IMR-90 (cell line): ENCODE results near the gene DOCK1. TPM values are rescaled to one million over a fixed set of nuclear protein-coding genes. Genes with fewer than 3 reads are reported as not detected.

ENCODE experiments used
- ATAC-seq: fragments of 200-7000 bp; cut with Tn5 transposase; 2 replicates; pipeline ENCODE4 v1.9.1; 2020; ENCODE audit warnings: low read depth, mild to moderate bottlenecking, moderate library complexity
- BruUV-seq: library from RNA; stranded (reverse); fragments of 400-500 nt; replicated peaks from 2 replicates; lab custom pipeline; 2021; lab: Mats Ljungman, UMichigan
- CTCF ChIA-PET: fragments of 300-600 bp; formaldehyde crosslinking; extraction: SDS; loops from one replicate; lab custom pipeline; 2021; ENCODE audit warnings: antibody characterized with exemption; lab: Yijun Ruan, JAX
- POLR2A ChIA-PET: fragments of 300-600 bp; sonication (Branson Sonifier 250); formaldehyde crosslinking; loops from one replicate; lab custom pipeline; 2022; ENCODE audit warnings: antibody characterized with exemption; ENCODE audit not compliant: unreplicated experiment; lab: Charles Lee
- DNase-seq: peaks from one replicate; pipeline ENCODE4 v3.0.0; 2013
- H2AFZ ChIP-seq: replicated peaks from 2 replicates; pipeline ENCODE3; 2013; ENCODE audit warnings: low read length, mild to moderate bottlenecking; ENCODE audit not compliant: poor library complexity
- H2AK5ac ChIP-seq: 2 replicates; pipeline ENCODE4 v1.6.1; 2013; ENCODE audit warnings: low read depth, low read length, inconsistent platforms
- H2AK9ac ChIP-seq: replicated peaks from 2 replicates; pipeline ENCODE3; 2013; ENCODE audit warnings: mild to moderate bottlenecking, low read depth, low read length, moderate library complexity; ENCODE audit not compliant: poor library complexity
- H2BK120ac ChIP-seq: 2 replicates; pipeline ENCODE4 v1.6.1; 2013; ENCODE audit warnings: low read depth, low read length, inconsistent platforms
- H2BK15ac ChIP-seq: 3 replicates; pipeline ENCODE4 v1.6.1; 2013; ENCODE audit warnings: low read depth, low read length, inconsistent platforms
- H2BK20ac ChIP-seq: 2 replicates; pipeline ENCODE4 v1.6.1; 2013; ENCODE audit warnings: low read depth, mild to moderate bottlenecking, inconsistent platforms, low read length, moderate library complexity
- H2BK5ac ChIP-seq: 2 replicates; pipeline ENCODE4 v1.6.1; 2013; ENCODE audit warnings: mild to moderate bottlenecking, low read depth, low read length, inconsistent platforms; ENCODE audit not compliant: poor library complexity, severe bottlenecking
- H3K14ac ChIP-seq: replicated peaks from 2 replicates; pipeline ENCODE4 v1.6.1; 2013; ENCODE audit warnings: low read depth, low read length, inconsistent platforms
- H3K18ac ChIP-seq: 2 replicates; pipeline ENCODE4 v1.6.1; 2013; ENCODE audit warnings: low read depth, low read length, control low read depth
- H3K23ac ChIP-seq: 2 replicates; pipeline ENCODE4 v1.6.1; 2013; ENCODE audit warnings: low read depth, low read length, inconsistent platforms
- H3K27ac ChIP-seq: 2 replicates; pipeline ENCODE4 v1.5.1; 2013; ENCODE audit warnings: mild to moderate bottlenecking, control low read depth, low read length; ENCODE audit not compliant: insufficient read depth
- H3K27me3 ChIP-seq: 2 replicates; pipeline ENCODE4 v1.6.1; 2013; ENCODE audit warnings: low read length; ENCODE audit not compliant: control insufficient read depth, insufficient read depth
- H3K36me3 ChIP-seq: 2 replicates; pipeline ENCODE4 v1.6.1; 2013; ENCODE audit warnings: low read length, mixed read lengths; ENCODE audit not compliant: control insufficient read depth, insufficient read depth
- H3K4ac ChIP-seq: 2 replicates; pipeline ENCODE4 v1.6.1; 2013; ENCODE audit warnings: low read depth, low read length, inconsistent platforms
- H3K4me1 ChIP-seq: 2 replicates; pipeline ENCODE4 v1.6.1; 2013; ENCODE audit warnings: low read length, mixed read lengths; ENCODE audit not compliant: control insufficient read depth, insufficient read depth
- H3K4me2 ChIP-seq: 2 replicates; pipeline ENCODE4 v1.6.1; 2013; ENCODE audit warnings: low read depth, mild to moderate bottlenecking, control low read depth, low read length, moderate library complexity
- H3K4me3 ChIP-seq: 2 replicates; pipeline ENCODE4 v1.5.1; 2013; ENCODE audit warnings: low read depth, mild to moderate bottlenecking, control low read depth, low read length, moderate library complexity; ENCODE audit not compliant: insufficient read depth
- H3K56ac ChIP-seq: 2 replicates; pipeline ENCODE4 v1.6.1; 2013; ENCODE audit warnings: low read length, inconsistent platforms; ENCODE audit not compliant: insufficient read depth; ENCODE audit errors: extremely low read depth
- H3K79me1 ChIP-seq, 2 experiments: 2 replicates each; pipeline ENCODE4 v1.6.1; 2013; ENCODE audit warnings: low read length in 2 of 2, inconsistent platforms in 1 of 2, low read depth in 1 of 2
- H3K9ac ChIP-seq: 2 replicates; pipeline ENCODE4 v1.6.1; 2013; ENCODE audit warnings: low read depth, low read length, control low read depth
- H3K9me1 ChIP-seq: 2 replicates; pipeline ENCODE4 v1.6.1; 2013; ENCODE audit warnings: low read length, inconsistent platforms; ENCODE audit not compliant: insufficient read depth
- H3K9me3 ChIP-seq: 2 replicates; pipeline ENCODE4 v1.6.1; 2013; ENCODE audit warnings: low read length; ENCODE audit not compliant: control insufficient read depth, insufficient read depth
- H4K20me1 ChIP-seq: 2 replicates; pipeline ENCODE4 v1.6.1; 2013; ENCODE audit warnings: low read length, inconsistent platforms; ENCODE audit not compliant: insufficient read depth
- H4K5ac ChIP-seq: 2 replicates; pipeline ENCODE4 v1.6.1; 2013; ENCODE audit warnings: mild to moderate bottlenecking, low read depth, low read length, control low read depth
- H4K8ac ChIP-seq, 2 experiments: 2 replicates each; pipeline ENCODE4 v1.6.1; 2013; ENCODE audit warnings: low read depth in 2 of 2, low read length in 2 of 2, control low read depth in 1 of 2, inconsistent platforms in 1 of 2
- H4K91ac ChIP-seq: 2 replicates; pipeline ENCODE4 v1.6.1; 2013; ENCODE audit warnings: low read depth, low read length, inconsistent platforms; ENCODE audit not compliant: insufficient read depth
- BHLHE40 ChIP-seq: fragments of 150-350 bp; IDR thresholded peaks from 2 replicates; pipeline ENCODE4 v1.6.1; 2016; ENCODE audit warnings: mild to moderate bottlenecking, low read depth, low read length
- CEBPB ChIP-seq: IDR thresholded peaks from 2 replicates; pipeline ENCODE4 v1.6.1; 2012; ENCODE audit warnings: low read depth, low read length, improper control_type of control experiment
- FOS ChIP-seq: fragments of 150-350 bp; IDR thresholded peaks from 2 replicates; pipeline ENCODE4 v1.6.1; 2016; ENCODE audit warnings: low read depth, low read length
- MAFK ChIP-seq: IDR thresholded peaks from 2 replicates; pipeline ENCODE4 v1.6.1; 2012; ENCODE audit warnings: low read depth, low read length, improper control_type of control experiment
- MAZ ChIP-seq: IDR thresholded peaks from 2 replicates; pipeline ENCODE4 v1.6.1; 2012; ENCODE audit warnings: low read depth, mild to moderate bottlenecking, low read length, improper control_type of control experiment, moderate library complexity, borderline replicate concordance
- MXI1 ChIP-seq: IDR thresholded peaks from 2 replicates; pipeline ENCODE4 v1.6.1; 2012; ENCODE audit warnings: low read depth, mild to moderate bottlenecking, low read length, moderate library complexity, borderline replicate concordance
- NFE2L2 ChIP-seq: fragments of 150-350 bp; IDR thresholded peaks from 2 replicates; pipeline ENCODE4 v1.6.1; 2016; ENCODE audit warnings: low read depth, mild to moderate bottlenecking, low read length
- RAD21 ChIP-seq: IDR thresholded peaks from 2 replicates; pipeline ENCODE4 v1.6.1; 2012; ENCODE audit warnings: low read length, improper control_type of control experiment
- RCOR1 ChIP-seq: IDR thresholded peaks from 2 replicates; pipeline ENCODE4 v1.6.1; 2012; ENCODE audit warnings: mild to moderate bottlenecking, low read length, improper control_type of control experiment; ENCODE audit not compliant: insufficient replicate concordance
- SMC3 ChIP-seq: fragments of 150-350 bp; IDR thresholded peaks from 2 replicates; pipeline ENCODE4 v1.6.1; 2016; ENCODE audit warnings: low read depth, mild to moderate bottlenecking, antibody characterized with exemption, low read length, moderate library complexity
- USF2 ChIP-seq: fragments of 150-350 bp; IDR thresholded peaks from 2 replicates; pipeline ENCODE4 v1.6.1; 2017; ENCODE audit warnings: mild to moderate bottlenecking, antibody characterized with exemption, low read length, low read depth
- WGBS, 2 experiments: methylation state at CpG; one replicate each; pipeline versions ENCODE4 v1.1.5 to v1.1.7; 2013; ENCODE audit warnings: missing lambda C conversion rate in 2 of 2; ENCODE audit not compliant: insufficient read length in 1 of 2; ENCODE audit errors: extremely low coverage in 2 of 2; 5-methylcytosine and 5-hydroxymethylcytosine counted together
- dilution Hi-C: fragments of 300-500 bp; cut with HindIII; formaldehyde crosslinking; loops from one replicate; pipeline ENCODE4 v1.14.3; 2018; ENCODE audit warnings: low sequenced_read_pairs; ENCODE audit not compliant: unreplicated experiment
- in situ Hi-C: fragments of 300-500 bp; cut with MboI; formaldehyde crosslinking; loops from 3 replicates; pipeline ENCODE4 v1.14.3; 2019; ENCODE audit warnings: low sequenced_read_pairs, inconsistent platforms, mixed read lengths
- intact Hi-C: fragments of 100-400 bp; cut with micrococcal nuclease; formaldehyde crosslinking; loops from 2 replicates; pipeline ENCODE4 v1.10.0; 2022
- polyA plus RNA-seq, 3 experiments: library from polyadenylated mRNA; depleted of rRNA; stranded (reverse); fragments of >200 nt; gene quantifications; 2 replicates each; pipeline ENCODE4 v1.2.3, GENCODE V29; 2012; ENCODE audit warnings: low replicate concordance in 1 of 3
- total RNA-seq: library from RNA; depleted of rRNA; stranded (reverse); fragments of >200 nt; gene quantifications from 2 replicates; pipeline ENCODE4 v1.2.3, GENCODE V29; 2012
- TF ChIP-seq, protein P1 (sequence below): fragments of 150-350 bp; IDR thresholded peaks from 2 replicates; pipeline ENCODE4 v1.6.1; 2016; ENCODE audit warnings: low read depth, mild to moderate bottlenecking, low read length, moderate library complexity, borderline replicate concordance
- TF ChIP-seq, protein P2 (sequence below): conservative IDR thresholded peaks from 2 replicates; pipeline ENCODE4 v1.5.1; 2012; ENCODE audit warnings: mild to moderate bottlenecking, low read depth, low read length, improper control_type of control experiment

DOCK1 gene
- total and polyA plus RNA-seq, 2 of the 4 experiments (the other 2 are of a cell fraction), result 28.2 to 71.0 TPM

GRCh38 chr10:127492607-127493250, 587.5 kb downstream of the DOCK1 start:
- H3K4ac ChIP-seq, result no peak overlapping the region
- ATAC-seq (peak; percentile 74), DNase-seq (no peak)
- H3K4me1 ChIP-seq, result no peaks in the 10 kb centered on the region
- H2BK120ac ChIP-seq, result no peak overlapping the region
- H2BK5ac ChIP-seq, result no peak overlapping the region
- no peaks in the 10 kb centered on the region for H4K20me1 ChIP-seq
- no peak overlapping the region for H2AFZ ChIP-seq
- H3K18ac ChIP-seq, result no peak overlapping the region
- H3K79me1 ChIP-seq, result no peaks in the 10 kb centered on the region
- H3K27me3 ChIP-seq, result peaks cover 1% of the 10 kb centered on the region; the same call in 1 of the 2 replicates
- H2BK20ac ChIP-seq, result no peak overlapping the region
- no peak overlapping the region for H3K4me2 ChIP-seq
- no peak overlapping the region for H2AK9ac ChIP-seq
- H3K4me3 ChIP-seq, result no peak overlapping the region
- no peaks in the 10 kb centered on the region for H3K9me3 ChIP-seq
- no peak overlapping the region for H3K27ac ChIP-seq
- intact Hi-C loops, result loop anchor here (10.0 kb wide), 1 partner anchor 362 kb away; no protein-coding TSS in a partner anchor
- H3K36me3 ChIP-seq, result no peaks in the 10 kb centered on the region
- BruUV-seq, result no TSS peak
- no peak for TF ChIP-seq MAFK
- TF ChIP-seq BHLHE40, result no peak
- no peak for TF ChIP-seq MXI1
- TF ChIP-seq, protein P1, sequence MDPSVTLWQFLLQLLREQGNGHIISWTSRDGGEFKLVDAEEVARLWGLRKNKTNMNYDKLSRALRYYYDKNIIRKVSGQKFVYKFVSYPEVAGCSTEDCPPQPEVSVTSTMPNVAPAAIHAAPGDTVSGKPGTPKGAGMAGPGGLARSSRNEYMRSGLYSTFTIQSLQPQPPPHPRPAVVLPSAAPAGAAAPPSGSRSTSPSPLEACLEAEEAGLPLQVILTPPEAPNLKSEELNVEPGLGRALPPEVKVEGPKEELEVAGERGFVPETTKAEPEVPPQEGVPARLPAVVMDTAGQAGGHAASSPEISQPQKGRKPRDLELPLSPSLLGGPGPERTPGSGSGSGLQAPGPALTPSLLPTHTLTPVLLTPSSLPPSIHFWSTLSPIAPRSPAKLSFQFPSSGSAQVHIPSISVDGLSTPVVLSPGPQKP, result no peak
- no peak for TF ChIP-seq CEBPB
- TF ChIP-seq NFE2L2, result no peak
- no peak for TF ChIP-seq SMC3
- no peak for TF ChIP-seq FOS
- TF ChIP-seq, protein P2, sequence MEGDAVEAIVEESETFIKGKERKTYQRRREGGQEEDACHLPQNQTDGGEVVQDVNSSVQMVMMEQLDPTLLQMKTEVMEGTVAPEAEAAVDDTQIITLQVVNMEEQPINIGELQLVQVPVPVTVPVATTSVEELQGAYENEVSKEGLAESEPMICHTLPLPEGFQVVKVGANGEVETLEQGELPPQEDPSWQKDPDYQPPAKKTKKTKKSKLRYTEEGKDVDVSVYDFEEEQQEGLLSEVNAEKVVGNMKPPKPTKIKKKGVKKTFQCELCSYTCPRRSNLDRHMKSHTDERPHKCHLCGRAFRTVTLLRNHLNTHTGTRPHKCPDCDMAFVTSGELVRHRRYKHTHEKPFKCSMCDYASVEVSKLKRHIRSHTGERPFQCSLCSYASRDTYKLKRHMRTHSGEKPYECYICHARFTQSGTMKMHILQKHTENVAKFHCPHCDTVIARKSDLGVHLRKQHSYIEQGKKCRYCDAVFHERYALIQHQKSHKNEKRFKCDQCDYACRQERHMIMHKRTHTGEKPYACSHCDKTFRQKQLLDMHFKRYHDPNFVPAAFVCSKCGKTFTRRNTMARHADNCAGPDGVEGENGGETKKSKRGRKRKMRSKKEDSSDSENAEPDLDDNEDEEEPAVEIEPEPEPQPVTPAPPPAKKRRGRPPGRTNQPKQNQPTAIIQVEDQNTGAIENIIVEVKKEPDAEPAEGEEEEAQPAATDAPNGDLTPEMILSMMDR, result no peak
- no peak for TF ChIP-seq RCOR1
- TF ChIP-seq RAD21, result no peak
- TF ChIP-seq MAZ, result no peak
- TF ChIP-seq USF2, result no peak
- no peaks in the 10 kb centered on the region for H3K9me1 ChIP-seq
- H3K14ac ChIP-seq, result no peak overlapping the region
- ChIA-PET CTCF (interaction anchor here (0.6 to 1.1 kb wide), 2 partner anchors 25 to 362 kb away, joined by 3 to 7 read pairs; no protein-coding TSS in a partner anchor), POLR2A (interaction anchor here (0.7 kb wide), 1 partner anchor 9 kb away, joined by 3 read pairs; no protein-coding TSS in a partner anchor)
- no peak overlapping the region for H3K9ac ChIP-seq
- in situ Hi-C loops, result no loop called here
- no peak overlapping the region for H4K8ac ChIP-seq
- H2AK5ac ChIP-seq, result no peak overlapping the region
- H2BK15ac ChIP-seq, result no peak overlapping the region
- dilution Hi-C loops, result no loop called here
- H3K56ac ChIP-seq, result no peak overlapping the region
- no peak overlapping the region for H4K5ac ChIP-seq
- no peak overlapping the region for H4K91ac ChIP-seq
- 20% methylated on average over 2 of the region's 8 CpGs; no CpG with 5 or more reads in 1 of the 2 experiments for WGBS, 2 experiments
- no peak overlapping the region for H3K23ac ChIP-seq
